ENCODE data around the gene OTUB1.

OTUB1 gene

DNA sequence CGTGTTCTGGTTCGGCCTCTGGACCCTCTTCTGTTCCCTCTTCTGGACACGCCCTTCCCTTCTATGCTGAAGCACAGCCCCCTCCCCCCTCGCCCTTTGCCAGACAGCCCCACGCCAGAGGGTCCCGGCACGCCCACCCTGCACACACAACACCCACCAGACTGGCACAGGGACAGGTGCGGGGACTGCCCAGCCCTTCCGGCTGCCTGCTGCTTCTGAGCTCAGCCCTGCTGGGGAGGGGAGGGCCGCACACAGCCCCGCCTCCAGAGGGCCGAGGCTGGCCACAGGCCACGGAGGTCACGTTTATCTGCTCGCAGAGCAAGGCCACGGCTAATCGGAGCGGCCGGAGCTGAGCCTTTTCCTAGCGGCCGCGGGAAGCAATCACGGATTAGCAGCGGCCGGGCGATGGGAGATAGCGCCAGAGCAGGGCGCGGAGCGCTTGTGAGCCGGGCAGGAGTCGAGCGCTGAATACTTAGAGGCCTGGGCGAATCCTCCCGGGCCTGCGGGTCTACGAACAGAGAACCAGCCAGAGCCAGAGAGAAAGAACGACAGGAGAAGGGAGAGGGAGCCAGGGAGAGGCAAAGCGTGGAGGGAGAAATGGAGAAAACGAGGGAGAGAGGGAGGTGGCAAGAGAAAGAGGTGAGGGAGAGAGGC lies 21.5 kb downstream of the OTUB1 start:
- DNase-seq, result no peak

DNA sequence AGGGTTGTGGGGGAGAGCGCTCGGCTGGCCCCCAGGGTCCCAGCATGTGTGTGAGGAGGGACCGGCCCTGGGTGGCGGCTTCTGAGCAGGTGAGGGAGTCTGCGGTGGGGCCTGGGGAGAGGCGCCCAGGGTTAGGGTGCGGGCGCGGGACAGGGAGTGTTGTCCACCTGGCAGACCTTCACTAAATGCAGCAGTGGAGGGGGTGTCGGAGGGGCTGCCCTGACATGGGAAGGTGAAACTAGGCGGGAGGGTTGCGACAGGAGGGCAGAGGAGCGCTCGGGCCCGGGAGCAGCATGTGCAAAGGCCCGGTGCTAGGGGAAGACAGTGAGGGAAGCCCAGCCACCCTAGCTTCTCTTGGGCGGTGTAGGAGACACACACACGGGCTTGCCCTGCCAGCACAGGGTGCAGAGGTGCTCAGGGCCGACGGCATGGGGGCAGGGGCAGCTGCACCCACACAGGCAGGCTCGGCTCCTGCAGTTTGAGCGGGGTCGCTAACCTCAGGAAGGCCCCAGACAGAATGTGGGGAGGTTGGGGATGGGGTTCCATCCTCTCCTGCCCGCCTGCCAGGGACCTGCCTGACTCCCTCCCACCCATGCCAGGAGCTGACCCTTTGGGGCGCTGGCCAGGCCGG lies 22.2 kb downstream of the OTUB1 start:
- DNase-seq, result no peak

DNA sequence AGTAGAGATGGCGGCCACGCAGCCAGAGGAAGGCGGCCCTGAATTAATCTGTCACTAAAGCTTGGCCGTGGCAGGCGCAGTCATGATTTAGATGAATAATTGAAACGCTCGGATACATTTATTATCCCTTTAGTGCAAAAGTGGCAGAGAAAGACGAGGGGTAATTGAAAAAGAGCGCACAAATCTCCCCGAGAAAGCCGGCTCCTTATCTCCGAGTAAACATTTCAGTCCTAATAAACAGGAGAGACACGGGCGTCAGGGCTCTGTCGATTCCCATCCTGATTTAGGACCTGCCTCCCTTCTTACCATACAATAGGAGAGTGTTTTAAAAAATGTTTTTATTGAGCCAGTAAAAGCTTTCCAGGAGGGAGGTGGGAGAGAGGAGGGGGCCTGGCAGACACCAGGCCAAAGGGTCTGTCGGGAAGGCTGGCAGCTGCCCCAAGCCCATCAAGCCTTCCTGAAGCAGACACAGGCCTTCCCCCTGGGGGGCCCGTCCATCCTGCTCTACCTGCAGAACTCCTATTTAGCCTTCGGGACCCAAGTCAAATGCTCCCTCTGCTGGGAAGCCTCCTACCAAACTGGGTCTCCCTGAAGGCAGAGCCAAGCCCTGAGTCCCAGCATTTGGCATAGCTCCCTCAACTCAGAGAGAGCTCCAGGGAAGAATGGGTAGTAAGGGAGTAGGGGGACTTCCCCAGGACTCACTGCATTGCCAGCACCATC lies 22.8 kb downstream of the OTUB1 start:
- DNase-seq, result no peak

DNA sequence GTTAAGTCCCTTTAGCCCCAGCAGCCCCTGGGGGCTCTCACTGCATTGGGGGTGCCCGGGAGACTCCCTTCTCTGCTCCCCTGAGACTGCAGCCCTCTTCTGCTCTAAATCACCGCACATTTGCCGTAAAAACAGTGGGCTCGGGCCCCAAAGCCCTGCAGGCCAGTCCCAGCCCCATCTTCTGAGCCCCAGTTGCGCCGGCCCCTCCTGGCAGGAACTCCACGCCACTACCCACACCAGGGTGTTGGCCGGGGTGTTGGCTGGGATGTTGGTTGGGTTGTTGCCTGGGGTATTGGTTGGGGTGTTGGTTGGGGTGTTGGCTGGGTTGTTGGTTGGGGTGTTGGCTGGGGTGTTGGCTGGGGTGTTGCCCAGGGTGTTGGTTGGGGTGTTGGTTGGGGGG lies 23.5 kb downstream of the OTUB1 start:
- DNase-seq, result no peak

DNA sequence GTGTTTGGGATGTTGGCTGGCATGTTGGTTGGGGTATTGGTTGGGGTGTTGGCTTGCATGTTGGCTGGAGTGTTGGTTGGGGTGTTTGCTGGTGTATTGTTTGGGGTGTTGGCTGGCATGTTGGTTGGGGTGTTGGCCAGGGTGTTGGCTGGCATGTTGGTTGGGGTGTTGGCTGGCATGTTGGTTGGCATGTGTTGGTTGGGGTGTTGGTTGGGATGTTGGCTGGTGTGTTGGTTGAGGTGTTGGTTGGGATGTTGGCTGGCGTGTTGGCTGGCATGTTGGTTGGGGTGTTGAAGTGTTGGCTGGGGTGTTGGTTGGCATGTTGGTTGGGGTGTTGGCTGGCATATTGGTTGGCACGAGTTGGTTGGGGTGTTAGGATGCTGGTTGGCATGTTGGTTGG lies 24.5 kb downstream of the OTUB1 start:
- no peak for DNase-seq

DNA sequence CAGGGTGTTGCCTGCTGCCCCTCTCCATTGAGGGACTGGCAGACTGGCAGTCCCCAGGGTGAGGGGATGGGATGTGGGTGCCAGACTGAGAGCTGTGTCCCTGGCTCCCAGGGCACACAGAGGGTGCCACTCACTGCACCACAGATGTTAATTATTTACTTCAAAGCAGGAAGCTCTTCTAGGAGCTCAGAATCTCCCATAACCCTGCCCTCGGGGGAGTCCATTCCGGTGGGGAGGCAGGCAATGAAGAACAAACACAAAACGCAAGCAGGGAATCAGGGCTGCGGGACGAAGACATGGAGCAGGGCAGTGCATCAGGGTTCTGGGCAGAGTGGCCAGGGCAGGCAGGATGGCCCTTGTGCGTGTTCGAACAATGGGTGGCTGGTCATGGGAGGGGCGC lies 25.1 kb downstream of the OTUB1 start:
- no peak for DNase-seq

DNA sequence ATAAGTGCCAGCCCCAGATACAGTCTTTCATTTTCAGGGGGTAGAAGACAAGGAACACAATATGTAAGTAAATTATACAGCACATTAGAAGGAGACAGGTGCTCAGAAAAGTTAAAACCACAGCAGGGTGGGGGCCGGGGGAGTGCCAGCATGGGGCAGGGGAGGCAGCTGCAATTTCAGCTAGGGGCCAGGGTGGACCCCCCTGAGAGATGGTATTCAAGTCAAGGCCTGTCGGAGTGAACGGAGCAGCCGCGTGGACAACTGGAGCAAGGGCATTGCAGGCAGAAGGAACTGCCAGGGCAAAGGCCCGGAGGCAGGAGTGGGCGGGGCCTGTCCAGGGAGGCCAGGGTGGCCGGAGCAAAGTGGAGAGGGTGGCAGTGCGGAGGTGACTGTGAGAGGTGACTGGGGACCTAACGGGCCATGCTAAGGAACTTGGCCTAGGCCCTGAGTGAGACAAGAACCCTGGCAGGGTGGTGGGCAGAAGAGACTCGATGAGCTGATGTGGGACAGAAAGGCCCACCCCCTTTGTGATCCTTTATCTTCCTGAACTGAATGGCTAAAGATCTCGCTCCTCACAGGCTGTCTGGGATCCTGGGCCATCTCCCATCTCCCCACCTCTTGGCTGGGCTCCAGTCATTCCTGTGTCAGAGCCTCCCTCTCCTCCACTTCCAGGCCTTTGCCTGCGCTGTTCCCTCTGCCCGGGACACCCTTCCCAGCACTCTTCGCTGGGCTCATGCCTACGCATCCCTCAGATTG lies 27.1 kb downstream of the OTUB1 start:
- DNase-seq, result peak; percentile 17

DNA sequence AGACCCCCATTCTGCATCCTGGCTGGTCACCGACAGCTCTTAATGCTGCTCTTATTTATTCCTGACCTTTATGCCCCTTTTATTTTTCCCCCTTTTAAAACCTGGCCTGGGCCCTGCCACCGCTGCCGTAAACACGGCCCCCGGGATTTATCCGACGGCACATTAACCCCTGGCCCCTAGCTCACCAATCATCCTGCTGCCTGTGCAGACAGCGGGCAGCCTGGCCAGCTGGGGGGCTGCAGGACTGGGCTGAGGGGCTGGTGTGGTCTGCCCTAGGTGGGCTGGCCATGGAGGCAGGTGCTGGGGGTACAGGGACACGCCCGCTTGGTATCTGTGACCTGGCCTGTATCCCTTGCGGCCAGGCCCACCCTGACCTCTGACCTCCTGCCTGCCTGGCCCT lies 28.1 kb downstream of the OTUB1 start:
- no peak for DNase-seq

DNA sequence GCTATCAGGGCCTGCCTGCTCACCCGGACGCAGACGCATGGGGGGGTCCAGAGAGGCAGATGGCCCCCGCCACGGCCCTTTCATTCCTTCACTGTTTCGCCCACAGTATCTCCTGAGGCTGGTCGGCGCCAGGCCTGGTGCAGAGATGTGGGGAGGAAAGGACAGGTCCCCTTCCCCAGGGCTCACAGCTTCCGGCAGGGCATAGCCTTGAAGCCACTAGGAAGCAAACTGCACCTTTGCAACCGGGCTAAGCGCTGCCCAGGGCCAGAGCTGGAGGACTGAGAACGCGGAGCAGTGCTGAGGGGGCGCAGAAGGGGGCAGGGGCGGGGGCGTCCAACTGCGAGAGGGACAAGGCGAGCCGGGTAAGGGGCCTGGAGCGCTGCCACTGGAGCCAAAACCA lies 29.3 kb downstream of the OTUB1 start:
- no peak for DNase-seq

DNA sequence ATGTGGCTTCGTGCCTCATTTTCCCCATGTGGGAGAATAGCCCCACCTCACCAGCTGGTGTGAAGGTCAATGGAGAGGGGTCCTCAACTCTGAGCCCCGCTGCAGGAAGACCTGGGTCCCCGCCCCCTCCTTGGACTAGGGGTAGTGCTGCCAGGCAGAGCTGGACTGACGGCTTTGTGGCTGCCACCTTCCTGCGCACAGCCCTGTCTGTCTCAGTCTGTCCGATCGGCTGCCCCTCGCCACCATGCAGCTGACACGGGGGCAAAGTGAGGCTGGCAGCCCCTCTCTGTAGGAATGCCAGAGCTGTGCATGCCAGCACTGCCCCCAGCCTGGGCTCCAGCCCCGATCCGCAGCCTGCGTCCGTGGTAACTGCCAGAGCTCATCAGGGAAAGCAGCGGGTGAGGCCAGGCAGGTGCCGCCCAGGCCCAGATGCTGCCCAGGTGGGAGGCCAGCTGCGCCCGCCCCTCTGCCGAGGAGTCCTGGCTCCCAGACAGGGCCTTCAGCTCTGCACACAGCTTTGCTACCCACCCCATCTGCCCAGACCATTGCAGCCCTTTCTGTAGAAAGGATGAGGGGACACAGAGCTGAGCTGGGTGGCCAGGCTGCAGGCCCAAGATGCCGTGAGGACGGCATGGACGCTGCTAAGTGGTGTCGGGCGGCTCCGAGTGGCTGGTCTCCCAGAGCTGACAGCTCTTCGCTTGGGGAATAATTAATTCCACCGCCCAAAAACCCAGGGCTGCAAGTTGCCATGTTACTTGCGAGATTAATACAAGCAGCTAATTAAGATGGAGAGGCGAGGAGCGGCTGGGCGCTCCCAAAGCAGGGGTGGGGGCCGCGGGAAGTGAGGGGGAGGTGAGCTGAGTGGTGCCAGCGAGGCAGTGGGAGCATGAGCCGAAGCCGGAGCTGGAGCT lies 30.0 kb downstream of the OTUB1 start:
- DNase-seq, result peak; percentile 79

DNA sequence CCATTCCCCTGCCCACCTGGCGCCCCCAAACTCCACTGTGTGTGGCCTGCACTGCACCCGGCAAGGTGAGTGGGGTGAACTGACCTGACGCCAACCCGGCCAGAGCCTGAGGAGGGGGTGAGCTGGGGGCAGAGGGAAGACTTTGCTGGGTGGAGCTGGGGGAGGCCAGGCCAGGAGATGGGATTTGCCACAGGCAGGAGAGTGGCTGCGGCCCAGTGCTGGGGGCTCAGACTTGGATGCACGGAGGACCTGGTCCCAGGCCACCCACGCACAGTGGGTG lies 31.6 kb downstream of the OTUB1 start:
- no peak for DNase-seq

DNA sequence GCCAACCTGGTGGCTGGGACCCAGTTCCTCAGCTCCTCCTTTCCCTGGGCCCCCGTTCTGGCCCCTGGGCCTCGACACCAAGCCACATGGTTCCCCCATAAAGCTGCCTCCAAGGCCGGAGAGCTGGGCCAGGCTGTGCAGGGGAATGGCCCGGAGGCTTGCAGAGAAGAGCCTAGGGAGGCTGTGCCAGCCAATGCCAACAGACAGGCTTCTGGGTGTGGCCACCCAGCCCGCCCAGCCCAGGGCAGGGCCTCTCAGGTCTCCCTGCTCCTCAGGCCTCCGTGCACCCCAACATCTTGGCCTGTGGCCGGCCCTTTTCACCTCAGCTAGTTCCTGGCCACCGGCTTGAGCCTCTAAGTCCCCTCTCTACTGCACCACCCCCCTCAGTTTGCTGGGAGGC lies 32.1 kb downstream of the OTUB1 start:
- no peak for DNase-seq

DNA sequence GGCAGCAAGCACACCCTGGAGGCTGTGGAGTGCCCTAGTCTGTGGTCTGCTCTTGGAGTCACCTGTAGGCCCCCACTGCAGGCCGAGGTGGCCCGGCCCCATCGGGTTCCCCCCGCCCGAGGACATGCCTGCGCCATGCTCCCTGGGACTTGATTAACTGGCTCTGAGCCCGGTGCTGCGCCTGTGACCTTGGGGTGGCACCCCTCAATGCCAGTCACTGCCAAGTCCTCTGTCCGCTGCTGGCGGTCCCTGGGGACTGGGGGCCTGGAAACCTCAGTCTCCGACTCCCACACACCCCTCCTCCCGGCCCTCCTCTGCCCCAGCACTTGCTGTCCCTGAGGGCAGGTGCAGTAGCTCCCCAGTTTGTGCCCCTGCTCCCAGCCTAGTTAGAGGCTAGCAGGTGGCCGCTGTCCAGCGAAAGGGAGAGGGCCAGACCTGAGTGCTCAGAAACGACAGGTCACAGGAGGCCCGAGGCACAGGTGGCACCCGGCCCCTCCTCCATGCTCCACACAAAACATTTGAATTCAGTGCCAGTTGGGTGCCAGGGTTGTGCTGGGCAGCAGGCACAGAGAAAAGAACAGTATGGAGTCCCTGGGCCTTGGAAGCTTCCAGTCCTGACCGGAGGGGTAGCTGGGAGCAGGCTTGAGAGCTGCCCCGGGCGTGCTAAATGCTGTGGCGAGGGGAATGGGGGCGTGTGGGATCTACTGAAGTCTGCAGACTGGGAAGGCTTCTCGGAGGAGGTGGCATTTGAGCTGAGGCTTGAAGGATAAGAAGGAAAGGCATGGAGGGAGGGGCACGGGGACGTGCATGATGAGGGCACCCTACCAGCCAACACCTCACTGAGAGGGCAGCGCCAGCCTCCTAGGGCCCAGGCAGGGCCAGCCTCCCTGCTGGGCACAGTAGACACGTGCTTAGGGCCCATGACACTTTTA lies 33.1 kb downstream of the OTUB1 start:
- no peak for DNase-seq

DNA sequence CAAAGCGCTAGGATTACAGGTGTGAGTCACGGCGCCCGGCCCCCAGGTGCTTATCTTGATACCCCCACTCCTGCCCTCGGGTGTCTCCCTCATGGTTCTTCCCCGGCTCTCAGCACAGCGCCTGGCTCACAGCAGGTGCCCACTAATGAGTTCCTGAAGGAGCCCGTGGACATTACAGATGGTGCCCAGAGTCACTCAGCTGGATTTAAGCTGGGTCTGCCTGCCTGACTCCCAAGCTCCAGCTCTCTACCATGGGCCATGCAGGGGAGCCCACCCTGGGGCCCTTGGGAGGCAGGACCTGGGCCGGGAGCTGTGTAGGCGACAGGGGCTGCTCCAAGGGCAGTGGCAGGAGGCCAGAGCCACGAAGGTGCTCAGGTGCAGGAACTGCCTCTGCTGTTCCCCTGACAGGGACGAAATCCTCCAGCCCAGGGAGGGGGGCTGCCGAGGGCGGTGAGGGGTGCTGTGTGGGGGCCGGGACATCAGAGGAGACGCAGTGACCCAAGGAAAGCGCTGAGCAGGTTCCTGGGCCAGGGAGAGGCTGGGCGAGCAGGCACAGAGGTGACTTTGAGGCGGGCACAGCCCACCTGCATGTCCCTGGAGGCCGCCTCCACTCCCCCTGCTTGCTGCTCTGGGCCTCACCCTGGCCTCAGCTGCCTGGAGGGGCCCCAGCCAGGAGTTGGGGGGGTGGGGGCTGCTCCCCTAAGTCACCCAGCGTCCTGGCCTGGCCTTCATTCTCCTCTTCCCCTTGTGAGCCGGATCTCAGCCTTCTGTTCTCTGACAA lies 34.9 kb downstream of the OTUB1 start:
- peak; percentile 77 for DNase-seq

DNA sequence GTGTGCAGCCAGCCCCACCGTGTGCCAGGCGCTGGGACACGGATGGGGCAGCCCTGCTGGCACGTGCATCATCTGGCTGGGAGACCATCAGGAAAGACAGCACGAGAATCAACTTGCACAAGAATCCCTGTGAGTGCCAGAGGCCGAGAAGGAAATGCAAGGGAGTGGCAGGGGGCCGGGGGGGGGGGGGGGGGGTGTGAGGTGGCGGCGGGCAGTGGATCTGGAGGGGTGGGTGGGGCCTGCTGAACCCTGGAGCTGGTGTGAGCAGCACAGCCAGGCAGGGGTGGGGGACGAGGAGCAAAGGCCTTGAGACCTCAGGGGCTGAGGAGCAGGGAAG lies 35.5 kb downstream of the OTUB1 start:
- DNase-seq, result peak; percentile 83

DNA sequence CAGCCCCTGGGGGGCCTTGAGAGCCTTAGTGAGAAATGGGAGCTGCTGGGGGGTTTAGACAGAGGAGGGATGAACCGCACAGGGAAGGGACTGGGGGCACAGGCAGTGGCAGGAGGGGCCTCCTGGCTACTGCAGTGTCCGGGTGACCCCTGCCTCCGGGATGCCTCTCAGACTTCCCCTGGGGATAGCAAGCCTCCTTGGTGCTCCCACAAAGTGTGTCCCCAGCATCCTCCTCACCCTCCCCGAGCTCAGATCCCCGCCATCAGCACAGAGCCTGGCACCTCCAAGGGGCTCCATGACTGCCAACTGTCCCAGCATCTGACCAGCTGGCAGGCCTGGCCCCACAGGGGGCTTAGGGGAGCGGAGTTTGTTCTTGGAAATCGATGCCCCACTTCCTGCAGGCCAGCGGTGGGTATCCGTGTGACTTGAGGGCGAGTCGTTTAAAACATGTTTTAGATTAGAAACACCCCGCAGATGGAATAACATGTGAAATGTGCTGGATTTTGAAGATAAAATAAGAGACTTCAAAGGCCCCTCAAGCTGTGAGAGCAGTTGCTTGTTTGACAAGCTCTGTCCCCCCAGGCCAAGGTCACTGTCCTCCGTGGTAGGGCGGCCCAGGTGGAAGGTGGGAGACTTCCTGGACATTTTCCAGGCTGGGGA lies 36.0 kb downstream of the OTUB1 start:
- DNase-seq, result peak; percentile 36

DNA sequence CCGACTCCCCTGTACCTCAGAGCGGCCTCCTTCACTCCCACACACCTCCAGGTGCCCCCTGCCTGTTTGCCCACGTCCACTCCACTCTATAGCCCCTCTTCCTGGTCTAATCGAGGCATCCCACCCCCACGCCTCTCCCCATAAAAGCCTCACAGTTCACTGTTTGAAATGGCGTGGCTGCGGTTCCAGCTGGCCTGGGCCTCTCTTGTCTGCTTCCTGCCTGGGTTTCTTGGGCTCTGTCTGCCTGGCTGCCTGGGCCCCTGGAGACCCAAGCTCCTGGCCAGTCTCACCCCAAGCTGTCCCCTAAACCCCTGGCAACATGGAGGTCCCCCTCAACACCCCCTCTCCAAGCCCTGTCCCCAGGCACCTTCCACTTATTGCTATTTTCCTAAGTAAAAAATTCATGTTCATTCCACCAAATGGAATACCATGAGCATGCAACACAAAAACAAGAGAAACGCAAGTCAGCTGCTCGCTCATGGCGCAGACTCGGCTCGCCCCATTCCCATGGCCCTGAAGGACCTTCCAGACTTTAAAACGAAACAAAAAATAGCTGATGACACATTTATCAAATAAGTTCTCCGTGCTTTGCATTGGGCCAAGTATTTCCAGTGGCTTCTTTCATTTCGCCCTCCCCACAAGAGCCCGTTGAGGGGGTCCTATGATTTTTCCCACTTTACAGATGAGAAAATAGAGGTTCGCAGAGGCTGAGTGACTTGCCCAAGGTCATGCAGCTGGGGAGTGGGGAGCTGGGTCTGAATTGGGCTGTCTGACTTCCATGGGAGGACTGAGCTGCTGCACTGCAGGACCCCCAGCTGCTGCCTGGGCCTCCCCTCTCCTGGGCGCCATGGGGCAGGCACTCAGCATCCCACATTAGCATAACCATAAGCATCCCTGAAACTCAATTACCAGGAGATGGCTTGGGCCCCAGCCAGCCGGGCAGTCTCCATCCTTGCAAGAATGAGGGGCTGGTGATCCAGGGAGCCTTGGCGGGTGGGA lies 37.8 kb downstream of the OTUB1 start:
- DNase-seq, result no peak

DNA sequence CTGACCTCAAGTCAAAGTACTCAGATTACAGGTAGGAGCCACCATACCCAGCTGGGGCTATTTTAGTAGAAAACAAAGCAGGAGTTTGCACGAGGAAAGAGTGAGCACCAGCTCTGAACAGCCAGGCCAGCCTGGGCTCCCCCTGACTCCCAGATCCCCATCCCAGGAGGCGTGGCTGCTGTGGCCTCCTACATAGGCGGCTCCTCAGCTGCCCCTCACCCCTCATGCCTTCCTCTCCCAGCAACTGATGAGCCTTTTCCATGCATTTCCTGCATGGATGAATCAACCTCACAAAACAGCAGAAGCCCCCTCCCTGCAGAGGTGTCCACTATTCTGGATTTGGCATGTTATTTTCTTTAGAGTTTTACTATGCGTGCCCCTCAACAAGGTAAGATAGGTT lies 39.0 kb downstream of the OTUB1 start:
- no peak for DNase-seq

DNA sequence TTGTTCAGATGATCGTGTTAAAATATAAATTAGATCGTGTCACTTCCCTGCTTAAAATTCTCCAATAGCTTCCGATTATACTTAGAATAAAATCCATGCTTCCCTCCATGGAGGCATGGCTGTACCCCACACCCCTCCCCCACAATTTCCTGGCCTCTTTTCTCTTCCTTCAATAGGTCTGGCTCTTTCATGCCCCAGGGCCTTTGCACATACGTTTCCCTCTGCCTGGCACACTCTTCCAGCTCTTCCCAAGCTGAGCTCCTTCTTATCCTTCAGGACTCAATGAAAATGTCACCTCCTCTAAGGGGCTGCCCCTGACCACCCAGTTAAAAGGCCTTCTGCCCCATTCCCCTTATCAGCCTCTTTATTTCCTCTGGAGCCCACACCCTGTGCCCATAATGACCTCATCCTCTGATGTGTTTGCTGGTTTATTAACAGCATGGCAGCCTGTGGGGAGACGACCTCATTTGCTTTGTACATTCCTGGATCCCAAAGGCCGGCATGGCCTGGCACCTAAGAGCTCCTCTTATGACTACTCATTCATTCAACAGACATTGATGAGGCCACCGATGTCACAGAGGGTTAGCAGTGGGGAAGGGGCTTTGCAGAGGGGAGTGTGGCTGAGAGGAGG lies 40.5 kb downstream of the OTUB1 start:
- DNase-seq, result no peak

Data from NCI-H2171 treated with DMSO at 0.1 percent for 48 hours (cell line).